HG02840 (cell line): ENCODE results near the gene UBE2QL1.

Experiments used
- ATAC-seq: cut with Tn5 transposase; IDR thresholded peaks from one replicate; pipeline ENCODE4 v1.9.1; 2021; ENCODE audit warnings: mild to moderate bottlenecking, moderate library complexity, moderate number of reproducible peaks; ENCODE audit not compliant: unreplicated experiment, low FRiP score

The UBE2QL1 gene, protein sequence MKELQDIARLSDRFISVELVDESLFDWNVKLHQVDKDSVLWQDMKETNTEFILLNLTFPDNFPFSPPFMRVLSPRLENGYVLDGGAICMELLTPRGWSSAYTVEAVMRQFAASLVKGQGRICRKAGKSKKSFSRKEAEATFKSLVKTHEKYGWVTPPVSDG

DNA sequence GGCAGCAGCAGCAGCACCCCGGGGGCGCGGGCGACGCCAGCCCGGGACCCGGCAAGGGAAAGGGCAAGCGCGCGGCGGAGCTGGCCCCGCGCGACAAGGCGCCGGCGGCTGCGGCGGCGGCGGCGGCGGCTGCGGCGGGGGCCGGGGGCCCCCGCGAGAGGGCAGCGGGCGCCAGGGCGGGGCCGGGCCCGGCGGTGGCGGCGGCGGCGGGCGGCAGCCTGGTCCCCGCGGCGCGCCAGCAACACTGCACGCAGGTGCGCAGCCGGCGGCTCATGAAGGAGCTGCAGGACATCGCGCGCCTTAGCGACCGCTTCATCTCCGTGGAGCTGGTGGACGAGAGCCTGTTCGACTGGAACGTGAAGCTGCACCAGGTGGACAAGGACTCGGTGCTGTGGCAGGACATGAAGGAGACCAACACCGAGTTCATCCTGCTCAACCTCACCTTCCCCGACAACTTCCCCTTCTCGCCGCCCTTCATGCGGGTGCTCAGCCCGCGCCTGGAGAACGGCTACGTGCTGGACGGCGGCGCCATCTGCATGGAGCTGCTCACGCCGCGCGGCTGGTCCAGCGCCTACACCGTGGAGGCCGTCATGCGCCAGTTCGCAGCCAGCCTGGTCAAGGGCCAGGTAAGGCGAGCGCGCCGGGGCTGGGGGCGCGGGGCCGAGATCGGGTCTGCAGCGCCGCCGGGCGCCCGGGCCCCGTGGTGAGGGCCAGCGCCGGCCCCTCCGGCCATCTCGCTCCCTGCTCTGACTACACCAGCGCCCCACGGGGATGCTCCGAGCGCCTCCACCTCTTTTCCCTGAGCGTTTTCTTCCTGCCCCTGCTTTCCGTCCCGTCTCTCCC, at the start of gene UBE2QL1:
Gene UBE2QL1, plus strand, starts transcription at position 238 of the 843 bp plus-strand sequence. Its CDS starts 35 bp downstream, at position 273.
- no peak for ATAC-seq

DNA sequence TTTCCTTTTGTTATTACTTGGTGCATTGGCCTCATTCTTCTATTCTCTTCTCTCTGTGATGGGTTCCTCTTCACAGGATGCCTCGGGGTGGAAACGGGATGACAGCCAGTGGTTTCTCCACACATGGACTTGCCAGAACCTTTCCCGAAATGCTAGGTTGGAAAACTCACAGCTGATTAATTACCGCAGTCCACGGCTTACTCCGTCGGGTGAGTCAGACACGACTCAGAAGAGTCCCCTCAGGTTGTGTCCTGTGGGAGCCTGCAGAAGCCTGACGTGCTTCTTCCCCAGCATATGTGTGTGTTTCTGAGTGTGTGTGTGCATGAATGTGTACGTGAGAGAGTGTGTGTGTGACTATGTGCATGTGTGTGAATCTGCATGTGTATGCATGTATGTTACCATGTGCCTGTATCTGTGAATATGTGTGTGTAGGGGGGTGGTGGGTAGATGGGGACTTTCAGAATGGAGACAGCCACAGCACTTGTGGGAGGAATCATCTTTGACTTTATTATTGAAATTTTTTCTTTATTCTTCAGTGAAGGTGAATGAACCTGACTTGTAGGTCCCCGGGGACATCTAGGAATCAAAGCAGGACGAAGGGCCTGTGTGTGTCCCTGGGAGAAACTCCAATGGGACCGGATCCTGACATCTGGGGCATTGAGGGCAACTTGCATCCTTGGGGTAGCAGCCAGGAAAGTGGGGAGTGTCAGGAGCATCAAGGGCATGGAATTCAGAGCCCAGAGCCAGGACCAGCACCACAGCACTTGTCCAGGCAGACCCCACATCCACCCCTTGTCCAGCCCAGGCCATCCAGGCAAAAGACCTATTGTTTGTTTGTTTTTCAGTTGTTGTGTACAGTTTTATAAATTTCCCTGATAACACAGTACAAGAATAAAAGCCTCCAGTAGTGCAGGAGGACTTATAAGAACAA, 48.4 kb upstream of the UBE2QL1 start:
- no peak for ATAC-seq

DNA sequence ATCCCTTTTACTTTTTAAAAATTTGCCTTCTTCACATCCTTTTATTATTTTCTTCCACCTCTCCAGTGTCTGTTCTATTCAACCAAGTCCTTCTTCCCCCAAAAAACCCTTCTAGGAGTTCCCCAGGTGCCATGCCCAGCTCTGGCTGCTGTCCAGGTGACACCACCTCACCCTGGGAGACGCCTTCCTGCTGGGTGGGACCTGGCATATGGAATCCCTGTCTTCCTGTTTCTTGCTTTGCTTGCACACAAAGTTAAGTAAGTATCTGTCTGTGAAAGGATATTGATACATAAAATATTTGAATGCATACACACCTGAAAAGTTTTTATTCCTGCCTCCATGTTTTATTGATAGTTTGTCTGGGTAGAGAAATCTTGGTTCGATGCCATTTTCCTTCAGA, 47.2 kb upstream of the UBE2QL1 start:
- ATAC-seq = no peak

DNA sequence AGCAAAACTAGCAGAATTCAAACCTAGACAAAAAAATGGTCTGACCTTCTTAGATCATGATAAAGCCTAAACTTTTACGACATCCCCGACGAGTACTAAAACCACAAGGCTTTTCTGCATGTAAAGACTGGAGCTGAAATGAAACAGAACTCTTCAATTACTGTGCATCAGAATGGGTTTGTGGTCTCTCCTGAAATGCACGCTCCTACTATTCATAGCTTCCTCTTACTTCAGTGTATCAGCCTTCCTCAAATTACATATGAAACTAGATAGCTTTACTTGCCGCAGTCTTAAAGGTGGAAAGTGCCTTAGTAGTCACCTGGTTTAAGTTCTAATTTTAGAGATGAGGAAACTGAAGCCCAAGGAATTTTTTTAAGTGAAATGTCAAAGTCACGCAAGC, 45.7 kb upstream of the UBE2QL1 start:
- ATAC-seq = no peak

DNA sequence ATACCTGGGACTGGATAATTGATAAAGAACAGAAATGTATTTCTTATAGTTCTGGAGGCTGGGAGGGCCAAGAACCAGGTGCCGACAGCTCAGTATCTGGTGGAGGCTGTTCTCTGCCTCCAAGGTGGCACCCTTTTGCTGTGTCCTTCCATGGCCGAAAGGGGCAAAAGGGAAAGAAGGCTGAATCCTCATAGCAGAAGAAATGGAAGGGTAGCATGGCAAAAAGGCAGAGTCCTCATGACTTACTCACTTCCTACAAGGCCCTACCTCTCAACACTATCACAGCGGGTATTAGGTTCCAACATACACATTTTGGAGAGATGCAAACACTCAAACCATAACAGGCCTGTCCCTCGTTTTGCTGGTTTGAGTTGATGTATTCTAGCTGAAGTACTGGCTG, 45.2 kb upstream of the UBE2QL1 start:
- ATAC-seq = no peak

DNA sequence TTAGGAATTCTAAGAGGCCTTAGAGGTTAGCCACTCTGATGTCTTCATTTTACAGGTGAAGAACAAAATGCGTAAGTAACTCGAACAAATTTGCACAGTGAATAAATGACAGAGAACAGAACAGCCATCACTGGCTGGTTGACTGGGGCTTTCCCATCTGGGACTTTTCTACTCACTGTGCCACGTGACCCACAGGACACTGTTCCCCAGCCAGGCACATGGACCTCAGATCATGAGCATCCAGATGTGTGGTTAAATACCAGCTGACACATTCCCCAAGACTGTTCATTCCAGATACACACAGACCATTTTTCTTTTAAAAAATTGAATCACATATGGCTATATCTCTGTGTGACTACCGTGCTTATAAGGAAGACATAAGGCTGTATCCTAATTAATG, 44.5 kb upstream of the UBE2QL1 start:
- ATAC-seq = no peak

DNA sequence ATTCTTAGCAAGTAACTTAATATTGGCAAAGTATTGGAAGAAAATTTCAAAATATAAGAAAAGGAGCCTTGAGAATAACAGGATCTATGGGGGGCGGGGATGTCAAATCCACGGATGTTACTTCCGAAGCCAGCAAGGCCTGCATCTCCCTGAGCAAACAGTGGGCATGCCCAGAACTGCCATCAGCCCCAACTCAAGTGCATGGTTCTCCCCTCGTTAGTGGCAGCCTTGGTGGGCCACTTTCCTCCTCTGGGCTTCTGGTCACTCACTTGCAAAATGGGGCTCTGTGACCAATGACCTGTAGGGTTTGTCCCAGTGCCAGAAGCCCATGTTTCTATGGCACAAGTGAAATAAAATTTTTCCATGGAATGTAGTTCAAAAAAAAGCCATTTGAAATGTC, 43.1 kb upstream of the UBE2QL1 start:
- ATAC-seq = no peak

DNA sequence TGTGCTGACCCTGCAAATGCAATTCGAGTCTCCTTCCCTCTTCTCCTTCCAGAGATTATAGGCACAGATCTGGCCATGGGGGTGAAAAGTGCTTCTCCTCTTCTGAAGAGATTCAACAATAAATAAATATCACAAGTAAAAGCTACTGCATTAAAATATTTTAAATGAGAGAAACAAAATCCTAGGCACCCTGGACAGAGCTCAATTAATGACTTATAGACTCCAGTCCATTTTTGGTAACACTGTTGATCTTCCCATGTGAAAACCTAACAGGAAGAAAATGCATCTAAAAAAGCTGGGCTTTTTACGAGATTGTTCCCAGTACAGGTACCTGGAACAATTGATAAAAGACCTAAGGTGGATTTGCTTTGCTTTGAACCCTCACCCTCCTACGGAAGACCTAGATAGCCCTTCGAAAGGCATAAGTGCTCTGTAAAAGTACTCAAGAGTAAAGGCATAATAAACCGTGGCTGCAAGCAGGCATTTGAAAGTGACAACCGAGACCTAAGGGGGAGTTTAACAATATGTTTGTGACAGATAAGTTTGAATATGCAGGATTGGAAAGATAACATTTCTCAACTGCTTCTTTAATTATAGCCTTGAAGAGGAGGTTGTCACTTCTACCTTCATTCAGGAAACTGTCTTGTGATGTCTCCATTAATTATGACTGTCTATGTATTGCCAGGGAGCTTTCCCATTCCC, 41.0 kb upstream of the UBE2QL1 start:
- ATAC-seq = no peak

DNA sequence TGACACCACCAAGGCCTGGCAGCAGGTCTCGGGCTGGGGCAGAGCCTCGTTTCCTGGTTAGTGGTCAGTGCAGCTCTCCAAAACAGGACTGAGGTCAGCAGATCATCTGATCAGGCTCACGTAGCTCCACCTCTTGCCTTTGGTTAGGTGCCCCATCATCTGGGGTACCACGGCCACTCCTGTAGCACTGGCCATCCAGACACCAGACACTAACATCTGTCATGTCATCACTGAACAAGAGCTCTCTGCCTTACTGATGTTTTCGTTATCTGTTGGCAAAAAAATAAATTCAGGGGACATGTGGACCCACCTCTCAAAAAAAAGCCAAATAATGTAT, 40.4 kb upstream of the UBE2QL1 start:
- no peak for ATAC-seq

DNA sequence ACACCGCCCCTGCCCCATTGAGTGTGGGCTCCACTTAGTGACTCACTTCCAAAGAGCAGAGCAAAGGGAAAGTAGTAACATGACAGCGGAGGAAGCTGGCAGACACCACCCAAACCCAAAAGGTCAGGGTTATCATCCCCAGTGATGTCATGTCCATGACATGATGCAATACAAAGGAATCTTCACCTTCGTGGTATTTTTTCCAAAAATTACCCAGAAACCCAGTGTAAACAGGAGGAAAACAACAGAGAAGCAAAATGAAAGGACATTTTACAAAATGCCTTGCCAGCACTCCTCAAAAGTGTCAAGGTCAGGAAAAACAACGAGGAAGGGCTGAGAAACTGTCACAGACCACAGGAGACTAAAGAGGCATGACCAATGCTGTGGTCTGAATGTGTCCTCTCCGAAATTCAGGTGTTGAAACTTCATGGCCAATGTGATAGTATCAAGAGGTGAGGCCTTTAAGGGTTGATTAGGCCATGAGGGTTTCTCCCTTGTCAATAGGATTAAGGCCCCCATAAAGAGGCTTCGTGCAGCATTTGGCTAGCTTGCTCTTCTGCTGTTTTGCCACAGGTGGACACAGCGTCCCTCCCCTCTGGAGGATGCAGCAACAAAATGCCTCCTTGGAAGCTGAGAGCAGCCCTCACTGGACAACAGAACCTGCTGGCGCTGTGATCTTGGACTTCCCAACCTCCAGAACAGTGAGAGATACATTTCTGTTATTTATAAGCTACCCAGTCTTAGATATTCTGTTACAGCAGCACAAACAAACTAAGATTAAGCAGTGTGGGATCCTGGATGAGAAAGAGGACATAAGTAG, 39.8 kb upstream of the UBE2QL1 start:
- ATAC-seq = no peak

DNA sequence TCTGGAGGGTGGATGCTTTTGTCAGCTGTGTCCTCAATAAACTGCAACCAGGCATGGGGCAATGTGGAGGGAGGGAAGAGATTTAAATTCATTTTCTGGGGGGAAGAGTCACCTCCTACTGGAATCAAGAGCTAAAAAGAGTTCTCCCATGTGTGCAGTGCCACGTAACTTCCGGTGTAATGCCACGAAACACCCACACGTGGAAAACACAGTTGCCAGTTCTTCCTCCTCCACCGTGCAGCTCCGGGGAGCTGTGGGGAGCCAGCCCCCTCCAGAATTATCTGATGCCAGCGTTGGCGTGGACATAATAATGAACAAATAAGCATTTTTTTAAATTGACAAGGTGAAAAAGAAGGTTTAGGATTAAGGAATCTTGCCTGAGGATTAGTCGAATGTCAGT, 38.2 kb upstream of the UBE2QL1 start:
- no peak for ATAC-seq

DNA sequence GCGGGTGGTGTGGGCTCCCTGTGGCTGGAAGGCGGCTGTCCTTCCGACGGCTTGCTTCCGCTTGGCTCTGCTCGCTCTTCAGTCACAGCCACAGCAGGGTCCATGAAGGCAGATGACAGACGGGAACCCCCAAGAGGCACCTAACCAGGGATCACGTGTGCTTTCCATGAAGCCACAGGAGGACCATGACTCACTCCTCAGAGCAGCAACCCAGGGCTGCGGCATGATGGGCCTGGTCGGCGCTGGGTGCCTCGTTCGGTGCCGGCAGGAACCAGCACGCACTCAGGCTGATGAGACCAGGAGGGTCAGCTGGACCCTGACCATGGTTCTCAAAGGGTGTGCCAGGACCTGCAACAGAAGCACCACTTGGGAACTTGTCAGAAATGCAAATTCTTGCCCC, 37.5 kb upstream of the UBE2QL1 start:
- no peak for ATAC-seq

DNA sequence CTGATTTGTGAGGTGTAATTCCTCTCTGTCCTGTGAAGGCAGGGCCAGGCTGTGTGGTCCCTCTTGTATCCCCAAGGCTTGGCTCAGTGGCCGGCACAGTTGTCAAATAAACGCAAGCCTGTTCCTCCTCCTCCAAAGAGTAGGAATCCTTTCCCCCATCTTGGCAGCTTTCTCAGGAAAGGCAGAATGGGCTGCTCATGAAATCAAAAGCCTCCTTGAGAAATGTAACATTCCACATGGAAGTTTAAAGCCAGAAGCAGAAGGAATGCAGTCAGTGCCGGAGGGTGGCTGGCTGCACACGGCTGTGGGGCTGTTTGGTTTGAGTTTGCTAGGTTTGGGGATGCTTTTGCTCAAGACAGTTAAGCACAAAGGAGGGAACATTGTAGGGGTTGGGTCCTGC, 35.8 kb upstream of the UBE2QL1 start:
- no peak for ATAC-seq

DNA sequence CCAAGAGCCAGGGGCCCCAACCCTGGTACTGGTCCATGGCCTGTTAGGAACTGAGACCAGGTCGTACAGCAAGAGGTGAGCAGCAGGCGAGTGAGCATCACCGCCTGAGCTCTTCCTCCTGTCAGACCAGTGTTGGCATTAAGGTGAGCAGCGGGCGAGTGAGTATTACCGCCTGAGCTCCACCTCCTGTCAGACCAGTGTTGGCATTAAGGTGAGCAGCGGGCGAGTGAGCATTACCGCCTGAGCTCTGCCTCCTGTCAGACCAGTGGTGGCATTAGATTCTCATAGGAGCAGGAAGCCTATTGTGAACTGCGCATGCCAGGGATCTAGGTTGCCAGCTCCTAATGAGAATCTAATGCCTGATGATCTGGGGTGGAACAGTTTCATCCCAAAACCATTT, 31.0 kb upstream of the UBE2QL1 start:
- ATAC-seq = no peak

DNA sequence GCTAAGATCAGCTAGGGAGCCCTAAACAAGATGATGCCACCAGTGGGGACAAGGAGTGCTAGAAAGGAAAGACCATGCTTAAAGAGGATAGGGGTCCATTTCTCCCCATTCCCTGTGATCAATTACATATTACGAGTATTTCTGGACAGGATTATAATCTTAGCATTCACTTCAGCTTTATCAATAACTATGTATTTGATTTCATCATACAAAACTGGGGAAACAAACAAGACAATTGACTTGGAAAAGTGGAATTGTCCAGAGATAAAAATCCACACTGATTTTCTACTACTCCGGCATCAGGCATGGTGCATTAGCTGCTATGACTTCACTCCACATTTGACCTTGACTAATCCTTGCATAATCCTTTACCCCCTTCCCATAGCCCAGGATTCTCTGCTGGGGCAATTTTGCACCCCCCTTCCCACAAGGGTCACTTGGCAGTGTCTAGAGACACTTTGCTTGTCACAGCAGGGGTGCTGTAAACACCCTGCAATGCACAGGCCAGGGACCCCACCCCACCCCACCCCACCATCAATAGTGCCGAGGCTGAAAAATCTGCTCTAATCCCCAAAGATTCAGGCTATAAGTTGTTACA, 29.9 kb upstream of the UBE2QL1 start:
- no peak for ATAC-seq

DNA sequence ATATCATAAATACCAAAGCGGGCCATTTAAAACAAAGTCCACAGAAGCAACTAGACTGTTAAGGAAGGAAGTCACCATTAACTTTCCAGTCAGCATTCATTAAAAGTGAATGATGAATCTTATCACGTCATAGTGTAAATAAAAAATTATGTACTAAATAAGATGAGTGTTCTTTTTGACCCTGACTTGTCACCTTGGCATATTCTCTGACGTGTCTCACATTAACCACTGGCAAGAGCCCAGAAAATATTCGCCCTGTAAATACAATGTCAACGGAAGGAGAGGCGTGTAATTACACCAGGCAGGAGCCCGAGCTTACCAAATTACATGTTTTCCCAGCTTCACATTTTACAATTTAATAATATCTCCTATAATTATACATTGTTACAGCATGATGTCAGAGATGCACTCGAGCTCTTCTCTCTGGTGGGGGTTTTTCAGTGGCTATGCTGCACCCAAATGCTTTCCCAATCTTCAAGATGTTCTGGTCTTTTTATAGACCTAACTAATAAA, 29.3 kb upstream of the UBE2QL1 start:
- ATAC-seq = no peak

DNA sequence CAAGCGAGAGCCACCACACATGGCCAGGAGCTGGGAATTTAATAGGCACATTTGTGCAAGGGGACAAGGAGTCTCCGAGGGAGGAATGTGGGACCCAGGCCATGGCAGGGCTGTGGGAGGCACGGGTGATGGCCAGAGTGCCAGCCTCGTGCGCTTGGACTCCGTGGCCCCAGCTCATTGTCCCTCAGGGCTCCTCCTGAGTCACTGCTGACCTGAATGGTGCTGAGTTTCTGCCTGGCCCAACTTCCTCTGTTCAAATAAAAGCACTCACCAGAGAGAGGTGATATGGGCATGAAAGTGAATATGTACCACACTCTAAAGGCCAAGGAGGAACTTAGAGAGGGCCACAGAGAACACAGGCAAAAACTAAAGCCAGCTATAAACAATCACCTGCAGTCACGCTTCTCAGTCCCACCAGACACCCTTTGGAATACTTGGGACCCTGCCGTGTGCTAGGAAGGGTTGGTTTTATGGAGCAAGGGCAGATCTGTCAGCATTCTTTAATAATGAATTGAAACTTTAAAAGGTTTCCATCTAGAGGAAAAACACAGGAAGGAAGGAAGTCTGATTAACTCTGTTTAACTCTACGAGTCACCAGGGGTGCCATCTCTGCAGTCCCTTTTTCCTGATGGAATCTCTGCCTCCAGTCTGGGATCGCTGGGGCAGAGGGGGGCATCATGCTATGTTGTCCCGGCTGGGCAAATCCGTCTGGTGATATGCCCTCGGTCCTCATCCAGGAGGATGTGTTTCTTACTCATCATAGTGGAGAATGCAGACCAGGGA, 25.1 kb upstream of the UBE2QL1 start:
- ATAC-seq = no peak

DNA sequence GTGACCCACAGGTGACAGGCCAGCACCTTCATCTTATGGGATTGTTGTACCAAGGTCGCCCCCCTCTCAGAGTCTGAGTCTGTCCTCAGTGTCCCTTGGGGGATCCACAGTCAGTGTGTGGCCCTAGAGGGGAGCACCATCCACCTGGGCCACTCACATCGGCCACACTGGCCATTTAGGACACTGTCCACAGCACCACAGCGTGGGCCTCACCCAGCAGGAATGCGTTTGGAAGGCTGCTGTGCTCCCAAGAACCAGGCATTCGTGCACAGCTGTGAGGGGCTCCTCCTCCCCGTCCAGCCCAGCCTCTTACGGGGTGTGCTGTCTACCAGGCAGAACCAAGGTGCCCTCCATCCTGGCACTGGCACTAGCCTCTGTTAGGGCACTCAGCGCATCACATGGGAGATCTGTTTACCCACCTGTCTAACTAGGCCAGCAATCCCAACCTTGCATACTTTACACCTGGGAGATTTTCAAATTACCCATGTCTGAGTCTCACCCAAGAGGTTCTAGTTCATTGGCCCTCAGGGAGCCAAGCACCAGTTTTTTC, 24.5 kb upstream of the UBE2QL1 start:
- ATAC-seq = no peak
